Thymus (tissue), 11 donors: ENCODE results near the gene FUBP3. TPM values are rescaled to one million over a fixed set of nuclear protein-coding genes. Genes with fewer than 3 reads are reported as not detected.
"Not testable (repeated sequence)": the region's sequence is repeated elsewhere in the genome, so short reads cannot be mapped to it uniquely, and the experiment has no call there.

ENCODE experiments used
- DNase-seq, 9 donors: peaks; one replicate each; pipeline ENCODE4 v3.0.0-alpha.2; 2013; ENCODE audit warnings: low spot score in 9 of 9, low read depth in 6 of 9, missing footprints in 1 of 9
- H3K27ac ChIP-seq, 2 donors: one replicate each; pipeline ENCODE4 v1.5.1; 2013; ENCODE audit warnings: control low read depth in 1 of 2, low read depth in 1 of 2, low read length in 1 of 2, mild to moderate bottlenecking in 1 of 2, moderate library complexity in 1 of 2
- H3K27me3 ChIP-seq, 2 donors: one replicate each; pipeline ENCODE4 v1.5.1; 2013; ENCODE audit warnings: low read length in 1 of 2; ENCODE audit not compliant: control insufficient read depth in 2 of 2, insufficient read depth in 1 of 2
- H3K36me3 ChIP-seq, 2 donors: one replicate each; pipeline ENCODE4 v1.5.1; 2013; ENCODE audit warnings: low read length in 1 of 2, mild to moderate bottlenecking in 1 of 2, moderate library complexity in 1 of 2; ENCODE audit not compliant: control insufficient read depth in 2 of 2, insufficient read depth in 2 of 2
- H3K4me1 ChIP-seq, 2 donors: one replicate each; pipeline ENCODE4 v1.5.1; 2013; ENCODE audit warnings: low read length in 2 of 2; ENCODE audit not compliant: control insufficient read depth in 2 of 2, insufficient read depth in 2 of 2
- H3K4me3 ChIP-seq, 2 donors: one replicate each; pipeline ENCODE4 v1.5.1; 2013; ENCODE audit warnings: low read length in 2 of 2, control low read depth in 1 of 2, mild to moderate bottlenecking in 1 of 2
- H3K9me3 ChIP-seq, 2 donors: one replicate each; pipeline ENCODE4 v1.5.1; 2013; ENCODE audit warnings: low read length in 1 of 2, mild to moderate bottlenecking in 1 of 2; ENCODE audit not compliant: control insufficient read depth in 2 of 2, insufficient read depth in 1 of 2
- WGBS: extraction: QIAGEN DNeasy Blood & Tissue Kit; methylation state at CpG from one replicate; pipeline ENCODE4 v1.1.7; 2013; 5-methylcytosine and 5-hydroxymethylcytosine counted together
- polyA plus RNA-seq: library from polyadenylated mRNA; stranded (reverse); fragments of 200-250 nt; gene quantifications from one replicate; pipeline ENCODE4 v1.2.3, GENCODE V29; 2013
- total RNA-seq: library from RNA; stranded (reverse); fragments of 120-200 nt; gene quantifications from one replicate; pipeline ENCODE4 v1.2.4, GENCODE V29; 2013
- donor health status: healthy.

The FUBP3 gene
- total and polyA plus RNA-seq, 2 donors: 24.2 to 26.1 TPM

- no peaks in the 10 kb centered on the region for H3K36me3 ChIP-seq
- H3K9me3 ChIP-seq: peaks cover 0 to 8% of the 10 kb centered on the region in 2 donors
- peaks cover 0 to 2% of the 10 kb centered on the region in 2 donors for H3K27me3 ChIP-seq
- H3K4me3 ChIP-seq: no peak overlapping the region
- WGBS: 94% methylated on average over 5 of the region's 5 CpGs
- H3K27ac ChIP-seq: no peak overlapping the region
- DNase-seq: no peak
- peaks cover 2 to 14% of the 10 kb centered on the region in 2 donors for H3K4me1 ChIP-seq
These were observed 30.2 kb upstream of the FUBP3 start for GRCh38 chr9:130549093-130549735.

GRCh38 chr9:130554606-130555005 is 24.8 kb upstream of the FUBP3 start:
- no peaks in the 10 kb centered on the region for H3K36me3 ChIP-seq
- no peaks in the 10 kb centered on the region for H3K4me1 ChIP-seq
- no peak for DNase-seq
- 90% methylated on average over 5 of the region's 5 CpGs for WGBS
- no peak overlapping the region for H3K4me3 ChIP-seq
- H3K27me3 ChIP-seq: peaks cover 0 to 7% of the 10 kb centered on the region in 2 donors
- no peaks in the 10 kb centered on the region for H3K9me3 ChIP-seq
- H3K27ac ChIP-seq: no peak overlapping the region

- Histone ChIP-seq H3K9me3 (no peaks in the 10 kb centered on the region), H3K27ac (no peak overlapping the region), H3K36me3 (no peaks in the 10 kb centered on the region), H3K4me1 (no peaks in the 10 kb centered on the region), H3K27me3 (peaks cover 0 to 7% of the 10 kb centered on the region in 2 donors), H3K4me3 (no peak overlapping the region)
- no peak for DNase-seq
- 84% methylated on average over 6 of the region's 6 CpGs for WGBS
These were observed 24.3 kb upstream of the FUBP3 start for GRCh38 chr9:130555061-130555460.

GRCh38 chr9:130555968-130556367 is 23.4 kb upstream of the FUBP3 start:
- no peaks in the 10 kb centered on the region for H3K36me3 ChIP-seq
- H3K9me3 ChIP-seq: no peaks in the 10 kb centered on the region
- peaks cover 0 to 7% of the 10 kb centered on the region in 2 donors for H3K27me3 ChIP-seq
- no peak overlapping the region for H3K4me3 ChIP-seq
- no peaks in the 10 kb centered on the region for H3K4me1 ChIP-seq
- DNase-seq: no peak
- WGBS: 73% methylated on average over 6 of the region's 6 CpGs
- H3K27ac ChIP-seq: no peak overlapping the region

- H3K4me1 ChIP-seq: no peaks in the 10 kb centered on the region
- no peak for DNase-seq
- peaks cover 0 to 7% of the 10 kb centered on the region in 2 donors for H3K27me3 ChIP-seq
- no peaks in the 10 kb centered on the region for H3K9me3 ChIP-seq
- H3K27ac ChIP-seq: no peak overlapping the region
- no peaks in the 10 kb centered on the region for H3K36me3 ChIP-seq
- H3K4me3 ChIP-seq: no peak overlapping the region
- WGBS: 84% methylated on average over 18 of the region's 18 CpGs
These were observed 22.8 kb upstream of the FUBP3 start for GRCh38 chr9:130556396-130557076.

GRCh38 chr9:130557077-130557468 is 22.3 kb upstream of the FUBP3 start:
- Histone ChIP-seq H3K4me3 (no peak overlapping the region), H3K36me3 (no peaks in the 10 kb centered on the region), H3K27ac (no peak overlapping the region), H3K4me1 (no peaks in the 10 kb centered on the region), H3K27me3 (peaks cover 0 to 7% of the 10 kb centered on the region in 2 donors), H3K9me3 (no peaks in the 10 kb centered on the region)
- 95% methylated on average over 6 of the region's 6 CpGs for WGBS
- no peak for DNase-seq

GRCh38 chr9:130561056-130561455 is 18.3 kb upstream of the FUBP3 start:
- H3K27me3 ChIP-seq: peaks cover 0 to 2% of the 10 kb centered on the region in 2 donors
- DNase-seq: no peak
- no peak overlapping the region for H3K27ac ChIP-seq
- no peaks in the 10 kb centered on the region for H3K4me1 ChIP-seq
- no peaks in the 10 kb centered on the region for H3K9me3 ChIP-seq
- H3K36me3 ChIP-seq: no peaks in the 10 kb centered on the region
- H3K4me3 ChIP-seq: no peak overlapping the region
- 87% methylated on average over 2 of the region's 2 CpGs for WGBS

- 93% methylated on average over 4 of the region's 4 CpGs for WGBS
- H3K27ac ChIP-seq, DNase-seq, H3K27me3 ChIP-seq, H3K9me3 ChIP-seq, H3K36me3 ChIP-seq, H3K4me3 ChIP-seq, H3K4me1 ChIP-seq: not testable (repeated sequence)
These were observed 16.9 kb upstream of the FUBP3 start for GRCh38 chr9:130562525-130562924.

GRCh38 chr9:130563797-130564196 is 15.6 kb upstream of the FUBP3 start:
- no peaks in the 10 kb centered on the region for H3K4me1 ChIP-seq
- H3K36me3 ChIP-seq: no peaks in the 10 kb centered on the region
- H3K27me3 ChIP-seq: peaks cover 0 to 3% of the 10 kb centered on the region in 2 donors
- no peak for DNase-seq
- no peaks in the 10 kb centered on the region for H3K9me3 ChIP-seq
- no peak overlapping the region for H3K4me3 ChIP-seq
- H3K27ac ChIP-seq: no peak overlapping the region
- WGBS: 97% methylated on average over 7 of the region's 7 CpGs
